Epithelial cell of proximal tubule (primary cell): ENCODE data around the gene IER5L. TPM values are rescaled to one million over a fixed set of nuclear protein-coding genes. Genes with fewer than 3 reads are reported as not detected.
A peak's percentile ranks its signal among the peaks of the same experiment; 100 is the strongest.

Source experiments
- DNase-seq: peaks from one replicate; pipeline ENCODE4 v3.0.0-alpha.2; 2011; ENCODE audit warnings: low read depth
- H3K4me3 ChIP-seq: 2 replicates; pipeline ENCODE4 v1.5.1; 2011; ENCODE audit warnings: low read depth, mild to moderate bottlenecking, low read length
- CTCF ChIP-seq: conservative IDR thresholded peaks from 2 replicates; pipeline ENCODE4 v1.5.1; 2012; ENCODE audit warnings: low read depth, mild to moderate bottlenecking, low read length
- total RNA-seq: library from RNA; depleted of rRNA; stranded (reverse); fragments of >200 nt; gene quantifications from 2 replicates; pipeline ENCODE4 v1.2.3, GENCODE V29; 2015

Gene IER5L
- total RNA-seq, result 43.2 and 50.8 TPM in 2 replicates

- peak within 1 kb of the TSS; percentile 92 for H3K4me3 ChIP-seq
- no peak for DNase-seq
- no peak for TF ChIP-seq CTCF
Observed at GRCh38 chr9:129177791-129178567, at the start of gene IER5L. TSS of gene IER5L (minus strand) at chr9:129178261. CDS start at chr9:129178052, 209 bp downstream.

GRCh38 chr9:129227843-129228189 is 49.8 kb upstream of the IER5L start:
- H3K4me3 ChIP-seq, result no peak overlapping the region
- TF ChIP-seq CTCF, result no peak
- DNase-seq, result no peak

GRCh38 chr9:129225815-129226214 is 47.8 kb upstream of the IER5L start:
- DNase-seq, result no peak
- TF ChIP-seq CTCF, result no peak
- H3K4me3 ChIP-seq, result no peak overlapping the region

- no peak for DNase-seq
- no peak overlapping the region for H3K4me3 ChIP-seq
- no peak for TF ChIP-seq CTCF
Observed at GRCh38 chr9:129225490-129225778, 47.4 kb upstream of the IER5L start.

- H3K4me3 ChIP-seq, result no peak overlapping the region
- no peak for TF ChIP-seq CTCF
Observed at GRCh38 chr9:129224618-129225489, 46.8 kb upstream of the IER5L start.

GRCh38 chr9:129223551-129224208 is 45.6 kb upstream of the IER5L start:
- DNase-seq, result no peak
- H3K4me3 ChIP-seq, result no peak overlapping the region
- TF ChIP-seq CTCF, result no peak

More at GRCh38 chr9:129224618-129225489, 46.8 kb upstream of the IER5L start:
- no peak for DNase-seq
